ENCODE results near the gene LBP. TPM values are rescaled to one million over a fixed set of nuclear protein-coding genes. Genes with fewer than 3 reads are reported as not detected.
"Not testable (repeated sequence)": the region's sequence is repeated elsewhere in the genome, so short reads cannot be mapped to it uniquely, and the experiment has no call there.

The LBP gene
- total RNA-seq, 4 donors from 2014 or later, result 0.45 to 3.4 (median 2.3) TPM

- intact Hi-C loops (cut with DNase I), result no loop called here
- H3K27ac ChIP-seq, result no peak overlapping the region
- no peaks in the 10 kb centered on the region for H3K9me3 ChIP-seq
- H3K36me3 ChIP-seq, result no peaks in the 10 kb centered on the region
- DNase-seq, result no peak
- TF ChIP-seq, protein P1, sequence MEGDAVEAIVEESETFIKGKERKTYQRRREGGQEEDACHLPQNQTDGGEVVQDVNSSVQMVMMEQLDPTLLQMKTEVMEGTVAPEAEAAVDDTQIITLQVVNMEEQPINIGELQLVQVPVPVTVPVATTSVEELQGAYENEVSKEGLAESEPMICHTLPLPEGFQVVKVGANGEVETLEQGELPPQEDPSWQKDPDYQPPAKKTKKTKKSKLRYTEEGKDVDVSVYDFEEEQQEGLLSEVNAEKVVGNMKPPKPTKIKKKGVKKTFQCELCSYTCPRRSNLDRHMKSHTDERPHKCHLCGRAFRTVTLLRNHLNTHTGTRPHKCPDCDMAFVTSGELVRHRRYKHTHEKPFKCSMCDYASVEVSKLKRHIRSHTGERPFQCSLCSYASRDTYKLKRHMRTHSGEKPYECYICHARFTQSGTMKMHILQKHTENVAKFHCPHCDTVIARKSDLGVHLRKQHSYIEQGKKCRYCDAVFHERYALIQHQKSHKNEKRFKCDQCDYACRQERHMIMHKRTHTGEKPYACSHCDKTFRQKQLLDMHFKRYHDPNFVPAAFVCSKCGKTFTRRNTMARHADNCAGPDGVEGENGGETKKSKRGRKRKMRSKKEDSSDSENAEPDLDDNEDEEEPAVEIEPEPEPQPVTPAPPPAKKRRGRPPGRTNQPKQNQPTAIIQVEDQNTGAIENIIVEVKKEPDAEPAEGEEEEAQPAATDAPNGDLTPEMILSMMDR (IDR thresholded peaks at IDR 0.05), result no peak
- TF ChIP-seq POLR2A (IDR thresholded peaks at IDR 0.05), result no peak
- 71 to 76% methylated on average over 4 of the region's 4 CpGs for WGBS, 2 donors
- H3K4me3 ChIP-seq (replicated peaks in 1 of 3), result no peak overlapping the region
- no peaks in the 10 kb centered on the region for H3K27me3 ChIP-seq
- no peaks in the 10 kb centered on the region for H3K4me1 ChIP-seq
Measured at GRCh38 chr20:38387953-38388352, 41.7 kb downstream of the LBP start.

- no peaks in the 10 kb centered on the region for H3K9me3 ChIP-seq
- 71 to 74% methylated on average over 3 of the region's 3 CpGs for WGBS, 2 donors
- H3K4me1 ChIP-seq, result no peaks in the 10 kb centered on the region
- H3K36me3 ChIP-seq, result no peaks in the 10 kb centered on the region
- TF ChIP-seq POLR2A (IDR thresholded peaks at IDR 0.05), result no peak
- TF ChIP-seq, protein P1 (IDR thresholded peaks at IDR 0.05), result no peak
- H3K4me3 ChIP-seq (replicated peaks in 1 of 3), result no peak overlapping the region
- no peaks in the 10 kb centered on the region for H3K27me3 ChIP-seq
- DNase-seq, result no peak
- no peak overlapping the region for H3K27ac ChIP-seq
- intact Hi-C loops (cut with DNase I), result no loop called here
Measured at GRCh38 chr20:38392356-38392755, 46.1 kb downstream of the LBP start.

DNA sequence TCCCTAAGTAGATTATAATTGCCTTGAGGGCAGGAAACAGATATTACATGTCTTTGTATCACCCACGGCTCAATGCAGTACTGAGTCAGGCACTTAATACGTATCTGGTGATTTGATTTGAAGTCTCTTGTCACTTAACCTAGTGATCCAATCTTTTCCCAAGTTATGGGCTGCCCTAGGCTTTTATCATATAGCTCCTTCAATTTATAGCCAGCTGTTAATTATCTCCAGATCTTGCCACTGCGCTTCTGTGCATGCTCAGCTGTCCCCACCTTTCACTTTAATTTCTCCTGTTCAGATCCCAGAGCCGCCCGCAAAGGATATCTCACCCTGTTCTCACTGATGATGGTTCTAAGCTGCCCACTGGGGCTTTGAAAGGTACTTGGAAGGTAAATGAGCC lies 47.0 kb downstream of the LBP start:
- Histone ChIP-seq H3K27me3 (no peaks in the 10 kb centered on the region), H3K4me3 (replicated peaks in 1 of 3) (no peak overlapping the region), H3K36me3 (no peaks in the 10 kb centered on the region), H3K27ac (no peak overlapping the region), H3K4me1 (no peaks in the 10 kb centered on the region), H3K9me3 (no peaks in the 10 kb centered on the region)
- 83 to 86% methylated on average over 5 of the region's 5 CpGs for WGBS, 2 donors
- no peak for TF ChIP-seq POLR2A (IDR thresholded peaks at IDR 0.05)
- TF ChIP-seq, protein P1 (IDR thresholded peaks at IDR 0.05), result no peak
- intact Hi-C loops (cut with DNase I), result no loop called here
- DNase-seq, result no peak

DNA sequence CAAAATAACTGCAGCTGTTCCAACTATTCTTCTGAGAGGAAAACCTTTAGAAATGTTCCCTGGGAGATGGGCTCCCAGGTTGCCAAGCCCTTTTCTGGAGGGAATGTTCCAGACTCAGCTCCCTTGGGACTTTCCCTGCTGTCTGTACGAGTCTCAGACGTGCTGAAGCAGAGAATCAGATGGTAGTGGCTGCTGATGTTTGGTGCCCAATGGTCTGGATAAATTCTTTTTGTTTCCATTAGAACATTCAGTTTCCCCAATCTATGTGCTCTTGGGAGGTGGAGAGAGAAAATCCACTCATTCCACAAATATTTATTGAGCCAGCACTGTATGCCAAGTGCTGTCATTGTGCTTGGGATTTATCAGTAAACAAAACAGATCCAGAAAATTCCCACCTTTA lies 48.9 kb downstream of the LBP start:
- Histone ChIP-seq H3K4me1 (no peaks in the 10 kb centered on the region), H3K4me3 (replicated peaks in 1 of 3) (no peak overlapping the region), H3K27me3 (no peaks in the 10 kb centered on the region), H3K36me3 (no peaks in the 10 kb centered on the region), H3K27ac (no peak overlapping the region), H3K9me3 (no peaks in the 10 kb centered on the region)
- WGBS, 2 donors, result 9 to 21% methylated on average over 2 of the region's 2 CpGs
- TF ChIP-seq, protein P1 (IDR thresholded peaks at IDR 0.05), result no peak
- TF ChIP-seq POLR2A (IDR thresholded peaks at IDR 0.05), result no peak
- intact Hi-C loops (cut with DNase I), result no loop called here
- no peak for DNase-seq

DNA sequence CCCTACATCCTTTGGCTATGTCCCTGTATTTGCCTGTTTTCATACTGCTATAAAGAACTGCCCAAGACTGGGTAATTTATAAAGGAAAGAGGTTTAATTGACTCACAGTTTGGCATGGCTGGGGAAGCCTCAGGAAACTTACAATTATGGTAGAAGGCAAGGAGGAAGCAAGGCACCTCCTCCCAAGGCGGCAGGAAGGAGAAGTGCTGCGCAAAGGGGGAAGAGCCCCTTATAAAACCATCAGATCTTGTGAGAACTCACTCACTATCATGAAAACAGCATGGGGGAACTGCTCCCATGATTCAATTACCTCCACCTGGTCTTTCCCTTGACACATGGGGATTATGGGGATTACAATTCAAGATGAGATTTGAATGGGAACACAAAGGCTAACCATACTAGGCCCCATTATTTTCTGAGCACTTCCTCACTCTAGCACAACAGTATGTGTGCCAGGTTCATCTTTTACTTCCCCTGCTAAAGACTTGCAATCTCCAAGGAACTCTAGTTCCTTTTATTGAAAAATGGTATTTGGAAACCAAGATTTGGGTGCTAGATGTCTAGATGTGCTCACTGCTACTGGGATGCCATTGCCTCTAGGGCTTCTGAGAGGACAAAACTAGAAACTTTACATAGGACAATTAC lies 49.6 kb downstream of the LBP start:
- H3K27ac ChIP-seq; intact Hi-C loops (cut with DNase I); H3K27me3 ChIP-seq; DNase-seq; H3K4me1 ChIP-seq; H3K9me3 ChIP-seq; H3K36me3 ChIP-seq; H3K4me3 ChIP-seq (replicated peaks in 1 of 3): not testable (repeated sequence)
- 84 to 86% methylated on average over 2 of the region's 2 CpGs for WGBS, 2 donors
